HEK293T (cell line): ENCODE results near the gene TBC1D22A.

ENCODE experiments used
- ARNT ChIP-seq: fragments of 450-650 bp; IDR thresholded peaks from 2 replicates; pipeline ENCODE4 v1.6.1; 2017; ENCODE audit warnings: mild to moderate bottlenecking
- ELF4 ChIP-seq: fragments of 450-650 bp; IDR thresholded peaks from 2 replicates; pipeline ENCODE4 v1.6.1; 2017; ENCODE audit warnings: antibody characterized with exemption
- FOXA1 ChIP-seq: fragments of 450-650 bp; IDR thresholded peaks from 2 replicates; pipeline ENCODE4 v1.6.1; 2016; ENCODE audit warnings: mild to moderate bottlenecking
- FOXM1 ChIP-seq: fragments of 450-650 bp; IDR thresholded peaks from 2 replicates; pipeline ENCODE4 v1.6.1; 2017; ENCODE audit warnings: mild to moderate bottlenecking, borderline replicate concordance
- HDGF ChIP-seq: fragments of 450-650 bp; IDR thresholded peaks from 2 replicates; pipeline ENCODE4 v1.6.1; 2017; ENCODE audit warnings: antibody characterized with exemption, borderline replicate concordance
- L3MBTL2 ChIP-seq: fragments of 450-650 bp; conservative IDR thresholded peaks from 2 replicates; pipeline ENCODE4 v1.6.1; 2016; ENCODE audit warnings: mild to moderate bottlenecking
- NFRKB ChIP-seq: fragments of 450-650 bp; IDR thresholded peaks from 2 replicates; pipeline ENCODE4 v1.6.1; 2016; ENCODE audit warnings: mild to moderate bottlenecking, moderate library complexity
- SP1 ChIP-seq: fragments of 450-650 bp; IDR thresholded peaks from 2 replicates; pipeline ENCODE4 v1.6.1; 2017
- SUZ12 ChIP-seq: fragments of 450-650 bp; IDR thresholded peaks from 2 replicates; pipeline ENCODE4 v1.6.1; 2016; ENCODE audit warnings: mild to moderate bottlenecking
- TARDBP ChIP-seq: fragments of 450-650 bp; IDR thresholded peaks from 2 replicates; pipeline ENCODE4 v1.6.1; 2016
- ZNF384 ChIP-seq: fragments of 450-650 bp; IDR thresholded peaks from 2 replicates; pipeline ENCODE4 v1.6.1; 2016

GRCh38 chr22:47064416-47064815 is 302.0 kb downstream of the TBC1D22A start:
- TF ChIP-seq NFRKB = no peak
- no peak for TF ChIP-seq FOXM1
- no peak for TF ChIP-seq ELF4
- TF ChIP-seq FOXA1 = no peak
- no peak for TF ChIP-seq SP1
- TF ChIP-seq SUZ12 = no peak
- no peak for TF ChIP-seq ARNT
- TF ChIP-seq HDGF = no peak
- TF ChIP-seq TARDBP = no peak
- TF ChIP-seq L3MBTL2 = no peak
- no peak for TF ChIP-seq ZNF384
